OCI-LY1 (cell line): ENCODE results near the gene FTO.

Experiments
- H2AFZ ChIP-seq: fragments of 200-600 bp; sonication (generic), shearing (Covaris generic); 2 replicates; pipeline ENCODE4 v1.6.0; 2014; ENCODE audit warnings: antibody characterized with exemption, mild to moderate bottlenecking, low read length
- H3F3A ChIP-seq: fragments of 200-600 bp; sonication (generic), shearing (Covaris generic); 2 replicates; pipeline ENCODE4 v1.6.0; 2014; ENCODE audit warnings: mild to moderate bottlenecking, antibody characterized with exemption, low read length, moderate library complexity; ENCODE audit not compliant: insufficient read depth
- H3K27ac ChIP-seq: fragments of 200-600 bp; sonication (generic); 2 replicates; pipeline ENCODE4 v1.5.1; 2014; ENCODE audit warnings: low read length, mixed run types, mild to moderate bottlenecking, low read depth; ENCODE audit not compliant: poor library complexity, severe bottlenecking
- H3K27me3 ChIP-seq: fragments of 200-600 bp; sonication (generic); 2 replicates; pipeline ENCODE4 v1.6.0; 2014; ENCODE audit warnings: antibody characterized with exemption, mild to moderate bottlenecking, low read length, moderate library complexity; ENCODE audit not compliant: insufficient read depth
- H3K36me3 ChIP-seq: fragments of 200-600 bp; sonication (generic); 2 replicates; pipeline ENCODE4 v1.6.1; 2014; ENCODE audit warnings: mild to moderate bottlenecking, antibody characterized with exemption, low read length, moderate library complexity, mixed read lengths; ENCODE audit not compliant: insufficient read depth
- H3K4me1 ChIP-seq: fragments of 200-600 bp; sonication (generic); 2 replicates; pipeline ENCODE4 v1.5.1; 2014; ENCODE audit warnings: mild to moderate bottlenecking, low read length, moderate library complexity; ENCODE audit not compliant: insufficient read depth, severe bottlenecking
- H3K4me2 ChIP-seq: fragments of 200-600 bp; sonication (generic), shearing (Covaris generic); 2 replicates; pipeline ENCODE4 v1.6.1; 2014; ENCODE audit warnings: low read length
- H3K4me3 ChIP-seq: fragments of 200-600 bp; sonication (generic); 2 replicates; pipeline ENCODE4 v1.5.1; 2014; ENCODE audit warnings: low read length, low read depth, mild to moderate bottlenecking, mixed read lengths; ENCODE audit not compliant: poor library complexity, severe bottlenecking
- H3K79me2 ChIP-seq: fragments of 200-600 bp; shearing (Covaris generic); 2 replicates; pipeline ENCODE4 v1.6.1; 2016; ENCODE audit warnings: mixed run types, low read length, mixed read lengths; ENCODE audit not compliant: insufficient read depth
- H3K9ac ChIP-seq: fragments of 200-600 bp; sonication (generic), shearing (Covaris generic); 2 replicates; pipeline ENCODE4 v1.6.1; 2014; ENCODE audit warnings: mild to moderate bottlenecking, low read length, mixed read lengths
- H3K9me2 ChIP-seq: fragments of 200-600 bp; sonication (generic), shearing (Covaris generic); 2 replicates; pipeline ENCODE4 v1.6.1; 2014; ENCODE audit warnings: low read depth, mild to moderate bottlenecking, low read length, mixed read lengths
- H3K9me3 ChIP-seq: fragments of 200-600 bp; shearing (Covaris generic); 2 replicates; pipeline ENCODE4 v1.6.1; 2014; ENCODE audit warnings: low read length, mixed read lengths
- H4K20me1 ChIP-seq: fragments of 200-600 bp; sonication (generic), shearing (Covaris generic); 2 replicates; pipeline ENCODE4 v1.6.0; 2016; ENCODE audit warnings: mild to moderate bottlenecking, low read length; ENCODE audit not compliant: insufficient read depth
- EZH2 ChIP-seq: fragments of 200-600 bp; sonication (generic), shearing (Covaris generic); IDR thresholded peaks from 2 replicates; pipeline ENCODE4 v1.8.0; 2017; ENCODE audit warnings: borderline replicate concordance, mixed run types, mild to moderate bottlenecking, antibody characterized with exemption, low read length, moderate library complexity, mixed read lengths
- TF ChIP-seq, protein P1 (sequence below): fragments of 200-600 bp; sonication (generic), shearing (Covaris generic); IDR thresholded peaks from 2 replicates; pipeline ENCODE4 v1.5.1; 2017; ENCODE audit warnings: mild to moderate bottlenecking, antibody characterized with exemption, low read length, moderate library complexity, mixed read lengths

The FTO gene

DNA sequence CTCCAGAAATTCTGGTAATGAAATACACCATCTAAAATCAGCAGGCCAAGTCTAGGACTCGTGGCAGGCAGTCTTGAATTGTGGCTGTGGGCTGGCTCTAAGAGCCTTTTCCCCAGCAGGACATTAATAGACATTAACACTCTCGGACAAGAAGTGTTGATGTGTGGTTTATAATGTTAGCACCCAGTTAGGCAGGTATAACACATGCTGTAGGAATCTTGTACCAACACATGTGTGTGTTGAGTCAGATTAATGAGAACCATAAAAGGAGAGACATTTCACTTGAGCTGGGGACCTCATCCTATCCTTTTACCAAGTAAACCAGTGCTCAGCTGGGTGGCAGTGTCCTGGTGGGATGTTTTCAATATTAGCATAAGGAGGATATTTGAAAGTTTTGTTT, 264.5 kb downstream of the FTO start:
- Histone ChIP-seq H4K20me1 (no peaks in the 10 kb centered on the region), H3K27ac (no peak overlapping the region), H3K27me3 (no peaks in the 10 kb centered on the region), H3K4me3 (no peak overlapping the region), H3K9me3 (no peaks in the 10 kb centered on the region), H3K79me2 (no peaks in the 10 kb centered on the region), H3K4me1 (no peaks in the 10 kb centered on the region), H2AFZ (no peak overlapping the region), H3K36me3 (no peaks in the 10 kb centered on the region), H3F3A (no peaks in the 10 kb centered on the region), H3K9ac (no peak overlapping the region), H3K9me2 (no peaks in the 10 kb centered on the region), H3K4me2 (no peak overlapping the region)
- TF ChIP-seq, protein P1, sequence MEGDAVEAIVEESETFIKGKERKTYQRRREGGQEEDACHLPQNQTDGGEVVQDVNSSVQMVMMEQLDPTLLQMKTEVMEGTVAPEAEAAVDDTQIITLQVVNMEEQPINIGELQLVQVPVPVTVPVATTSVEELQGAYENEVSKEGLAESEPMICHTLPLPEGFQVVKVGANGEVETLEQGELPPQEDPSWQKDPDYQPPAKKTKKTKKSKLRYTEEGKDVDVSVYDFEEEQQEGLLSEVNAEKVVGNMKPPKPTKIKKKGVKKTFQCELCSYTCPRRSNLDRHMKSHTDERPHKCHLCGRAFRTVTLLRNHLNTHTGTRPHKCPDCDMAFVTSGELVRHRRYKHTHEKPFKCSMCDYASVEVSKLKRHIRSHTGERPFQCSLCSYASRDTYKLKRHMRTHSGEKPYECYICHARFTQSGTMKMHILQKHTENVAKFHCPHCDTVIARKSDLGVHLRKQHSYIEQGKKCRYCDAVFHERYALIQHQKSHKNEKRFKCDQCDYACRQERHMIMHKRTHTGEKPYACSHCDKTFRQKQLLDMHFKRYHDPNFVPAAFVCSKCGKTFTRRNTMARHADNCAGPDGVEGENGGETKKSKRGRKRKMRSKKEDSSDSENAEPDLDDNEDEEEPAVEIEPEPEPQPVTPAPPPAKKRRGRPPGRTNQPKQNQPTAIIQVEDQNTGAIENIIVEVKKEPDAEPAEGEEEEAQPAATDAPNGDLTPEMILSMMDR, result no peak
- TF ChIP-seq EZH2, result no peak

DNA sequence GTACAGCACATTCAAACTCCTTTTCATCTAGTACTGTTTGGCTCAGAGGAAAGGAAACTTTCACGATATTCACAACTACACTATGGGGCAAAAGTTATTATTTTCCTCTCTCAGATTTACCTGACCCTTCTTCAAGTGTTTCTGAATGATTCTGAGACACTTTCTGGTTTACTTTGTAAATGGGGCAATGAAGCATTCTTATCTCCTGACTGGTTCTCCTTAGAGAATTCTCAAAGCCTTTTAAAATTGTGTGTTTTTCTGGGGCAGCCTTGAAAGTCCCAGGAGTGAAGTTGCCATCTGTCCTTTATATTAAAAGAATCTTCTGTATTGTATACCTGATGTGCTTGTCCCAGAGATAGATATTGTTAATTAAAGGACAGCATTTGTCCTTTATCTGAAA, 264.9 kb downstream of the FTO start:
- no peaks in the 10 kb centered on the region for H3K9me3 ChIP-seq
- no peak overlapping the region for H3K9ac ChIP-seq
- no peak overlapping the region for H3K4me3 ChIP-seq
- no peaks in the 10 kb centered on the region for H4K20me1 ChIP-seq
- no peak overlapping the region for H3K4me2 ChIP-seq
- H3K9me2 ChIP-seq, result no peaks in the 10 kb centered on the region
- no peaks in the 10 kb centered on the region for H3F3A ChIP-seq
- no peak for TF ChIP-seq EZH2
- TF ChIP-seq, protein P1, result no peak
- H3K27me3 ChIP-seq, result no peaks in the 10 kb centered on the region
- H3K36me3 ChIP-seq, result no peaks in the 10 kb centered on the region
- H3K4me1 ChIP-seq, result no peaks in the 10 kb centered on the region
- no peak overlapping the region for H2AFZ ChIP-seq
- no peak overlapping the region for H3K27ac ChIP-seq
- H3K79me2 ChIP-seq, result no peaks in the 10 kb centered on the region

- no peaks in the 10 kb centered on the region for H3K36me3 ChIP-seq
- no peak overlapping the region for H3K4me3 ChIP-seq
- H3K9me3 ChIP-seq, result no peaks in the 10 kb centered on the region
- H3K9ac ChIP-seq, result no peak overlapping the region
- no peaks in the 10 kb centered on the region for H3K79me2 ChIP-seq
- TF ChIP-seq, protein P1, result no peak
- no peak for TF ChIP-seq EZH2
- no peaks in the 10 kb centered on the region for H3F3A ChIP-seq
- H3K4me1 ChIP-seq, result no peaks in the 10 kb centered on the region
- no peak overlapping the region for H3K4me2 ChIP-seq
- H3K27ac ChIP-seq, result no peak overlapping the region
- H3K9me2 ChIP-seq, result no peaks in the 10 kb centered on the region
- no peaks in the 10 kb centered on the region for H3K27me3 ChIP-seq
- no peaks in the 10 kb centered on the region for H4K20me1 ChIP-seq
- no peak overlapping the region for H2AFZ ChIP-seq
These were observed 267.7 kb downstream of the FTO start for GRCh38 chr16:53971616-53972015.
